HG03159 (cell line): Measurements from ENCODE around the gene UBE2Q2.
"Not testable (repeated sequence)": the region's sequence is repeated elsewhere in the genome, so short reads cannot be mapped to it uniquely, and the experiment has no call there.

ENCODE experiments used
- ATAC-seq: cut with Tn5 transposase; IDR thresholded peaks from one replicate; pipeline ENCODE4 v1.9.1; 2021; ENCODE audit warnings: mild to moderate bottlenecking, moderate library complexity; ENCODE audit not compliant: unreplicated experiment

The UBE2Q2 gene

GRCh38 chr15:75842722-75843677 is at the start of gene UBE2Q2:
UBE2Q2 (plus strand) TSS chr15:75843447; CDS start chr15:75843667, 220 bp downstream.
- ATAC-seq, result peak; percentile 44

- no peak for ATAC-seq
These were observed 46.9 kb upstream of the UBE2Q2 start for GRCh38 chr15:75796321-75796720.

GRCh38 chr15:75797146-75797545 is 46.1 kb upstream of the UBE2Q2 start:
- not testable (repeated sequence) for ATAC-seq

GRCh38 chr15:75799190-75799589 is 44.1 kb upstream of the UBE2Q2 start:
- no peak for ATAC-seq

GRCh38 chr15:75800409-75800808 is 42.8 kb upstream of the UBE2Q2 start:
- not testable (repeated sequence) for ATAC-seq

- ATAC-seq, result no peak
These were observed 41.2 kb upstream of the UBE2Q2 start for GRCh38 chr15:75801859-75802593.

GRCh38 chr15:75807486-75807885 is 35.8 kb upstream of the UBE2Q2 start:
- not testable (repeated sequence) for ATAC-seq

GRCh38 chr15:75808009-75808408 is 35.2 kb upstream of the UBE2Q2 start:
- ATAC-seq, result not testable (repeated sequence)

GRCh38 chr15:75808563-75808962 is 34.7 kb upstream of the UBE2Q2 start:
- no peak for ATAC-seq

- ATAC-seq, result no peak
These were observed 33.1 kb upstream of the UBE2Q2 start for GRCh38 chr15:75809986-75810750.

- ATAC-seq, result no peak
These were observed 32.3 kb upstream of the UBE2Q2 start for GRCh38 chr15:75810874-75811498.

- ATAC-seq, result no peak
These were observed 31.6 kb upstream of the UBE2Q2 start for GRCh38 chr15:75811626-75812025.

GRCh38 chr15:75814794-75815193 is 28.5 kb upstream of the UBE2Q2 start:
- no peak for ATAC-seq

- ATAC-seq, result no peak
These were observed 27.2 kb upstream of the UBE2Q2 start for GRCh38 chr15:75815811-75816719.

GRCh38 chr15:75817138-75817935 is 25.9 kb upstream of the UBE2Q2 start:
- no peak for ATAC-seq

- no peak for ATAC-seq
These were observed 23.0 kb upstream of the UBE2Q2 start for GRCh38 chr15:75820206-75820605.

- ATAC-seq, result no peak
These were observed 21.4 kb upstream of the UBE2Q2 start for GRCh38 chr15:75821786-75822345.

- ATAC-seq, result no peak
These were observed 20.5 kb upstream of the UBE2Q2 start for GRCh38 chr15:75822685-75823278.
